A673 (cell line): ENCODE results near the gene FEN1. TPM values are rescaled to one million over a fixed set of nuclear protein-coding genes. Genes with fewer than 3 reads are reported as not detected.

Source experiments
- BruUV-seq: library from RNA; stranded (reverse); fragments of 400-500 nt; replicated peaks from 2 replicates; lab custom pipeline; 2021; lab: Mats Ljungman, UMichigan
- CTCF ChIA-PET: fragments of 300-600 bp; sonication (Branson Sonifier 250); formaldehyde crosslinking; loops from one replicate; lab custom pipeline; 2022; ENCODE audit warnings: antibody characterized with exemption; lab: Charles Lee
- POLR2A ChIA-PET: fragments of 300-600 bp; sonication (Branson Sonifier 250); formaldehyde crosslinking; loops from one replicate; lab custom pipeline; 2022; ENCODE audit warnings: antibody characterized with exemption; ENCODE audit not compliant: low non-redundant PET; lab: Charles Lee
- DNase-seq: peaks from one replicate; pipeline ENCODE4 v3.0.0-alpha.2; 2015; ENCODE audit warnings: low spot score
- H3K27ac ChIP-seq: fragments of 200-600 bp; sonication (generic); 2 replicates; pipeline ENCODE4 v1.5.1; 2016; ENCODE audit warnings: mixed run types, low read depth, mild to moderate bottlenecking, mixed read lengths, antibody characterized with exemption, low read length; ENCODE audit not compliant: poor library complexity, severe bottlenecking
- H3K27me3 ChIP-seq: fragments of 200-600 bp; sonication (generic); replicated peaks from 2 replicates; pipeline ENCODE4 v1.6.1; 2017; ENCODE audit warnings: mixed run types, low read depth, mild to moderate bottlenecking, mixed read lengths, antibody characterized with exemption, low read length; ENCODE audit not compliant: insufficient read depth, poor library complexity
- H3K36me3 ChIP-seq: fragments of 200-600 bp; sonication (generic); 2 replicates; pipeline ENCODE4 v1.6.1; 2016; ENCODE audit warnings: mixed run types, mild to moderate bottlenecking, mixed read lengths, antibody characterized with exemption, low read length; ENCODE audit not compliant: insufficient read depth, poor library complexity, severe bottlenecking
- H3K4me1 ChIP-seq: fragments of 200-600 bp; sonication (generic); 2 replicates; pipeline ENCODE4 v1.6.1; 2017; ENCODE audit warnings: mixed run types, mild to moderate bottlenecking, mixed read lengths, antibody characterized with exemption, low read length; ENCODE audit not compliant: insufficient read depth, poor library complexity, severe bottlenecking
- H3K4me3 ChIP-seq: fragments of 200-600 bp; sonication (generic); 2 replicates; pipeline ENCODE4 v1.5.1; 2016; ENCODE audit warnings: low read depth, mixed run types, mild to moderate bottlenecking, mixed read lengths, low read length; ENCODE audit not compliant: poor library complexity, severe bottlenecking
- H3K9me3 ChIP-seq: fragments of 200-600 bp; sonication (generic); 2 replicates; pipeline ENCODE4 v1.6.1; 2016; ENCODE audit warnings: mixed run types, low read depth, mild to moderate bottlenecking, mixed read lengths, antibody characterized with exemption, low read length; ENCODE audit not compliant: poor library complexity, severe bottlenecking
- EZH2 ChIP-seq: fragments of 200-600 bp; sonication (generic); IDR thresholded peaks from 2 replicates; pipeline ENCODE4 v1.6.1; 2017; ENCODE audit warnings: borderline replicate concordance, low read depth, mild to moderate bottlenecking, mixed read lengths, antibody characterized with exemption, low read length; ENCODE audit not compliant: poor library complexity, severe bottlenecking
- intact Hi-C: fragments of 100-400 bp; cut with micrococcal nuclease; formaldehyde crosslinking; loops from one replicate; pipeline ENCODE4 v1.10.0; 2022; ENCODE audit not compliant: unreplicated experiment
- total RNA-seq: library from RNA; stranded (reverse); gene quantifications from 2 replicates; pipeline ENCODE4 v1.2.3, GENCODE V29; 2021
- TF ChIP-seq, protein P1 (sequence below): fragments of 300-800, 200-600 bp; sonication (generic); conservative IDR thresholded peaks from 2 replicates; pipeline ENCODE4 v1.5.1; 2017; ENCODE audit warnings: low read depth, mild to moderate bottlenecking, antibody characterized with exemption, low read length, moderate library complexity, mixed read lengths

The FEN1 gene
- total RNA-seq, 1 experiment from 2014 or later = 152 TPM

DNA sequence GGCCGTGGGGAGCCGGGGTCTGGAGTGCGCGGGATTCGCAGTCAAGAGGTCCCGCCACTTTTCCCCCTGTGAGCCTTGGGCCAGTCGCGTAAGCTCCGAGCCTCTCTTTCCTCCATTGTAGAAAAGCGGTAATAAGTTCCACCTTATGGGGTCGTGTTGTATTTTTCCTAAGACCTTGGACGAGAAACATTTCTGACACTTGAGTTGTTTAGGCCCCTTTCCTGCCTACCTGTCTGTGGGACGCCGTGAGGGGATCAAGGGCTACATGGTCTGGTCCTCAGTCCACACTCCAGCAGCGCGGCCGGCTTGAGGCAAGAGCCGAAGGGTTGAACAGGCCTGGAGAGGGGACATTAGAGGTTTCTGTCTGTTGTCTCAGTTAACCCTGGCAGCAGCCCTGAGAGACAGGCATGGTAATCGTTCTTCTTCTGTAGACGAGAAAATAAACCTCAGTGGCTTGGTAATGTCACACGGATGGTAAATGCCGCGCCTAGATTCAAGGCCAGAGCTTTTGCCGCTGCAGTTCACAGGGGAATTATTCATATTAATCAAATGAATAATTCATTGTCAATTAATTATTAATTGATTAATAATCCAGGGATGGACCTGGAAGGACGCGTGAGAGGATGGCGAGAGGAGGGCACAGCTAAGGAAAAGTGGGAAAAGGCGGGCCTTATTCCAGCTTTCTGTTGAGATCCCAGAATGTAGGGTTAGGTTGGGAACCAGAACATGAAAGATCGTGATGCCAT, 545 bp downstream of the FEN1 start:
- peak overlapping the region; percentile 100 for H3K4me3 ChIP-seq
- no peak for DNase-seq
- H3K36me3 ChIP-seq = peaks cover 61% of the 10 kb centered on the region
- CTCF ChIA-PET = interaction anchor here (0.6 to 1.2 kb wide), 4 partner anchors 23 to 888 kb away, joined by 3 to 4 read pairs (median 4); partner anchors contain the start of gene FADS1
- no peaks in the 10 kb centered on the region for H3K9me3 ChIP-seq
- BruUV-seq = TSS peak; percentile 45
- intact Hi-C loops = no loop called here
- no peaks in the 10 kb centered on the region for H3K27me3 ChIP-seq
- POLR2A ChIA-PET = no interaction called here
- H3K4me1 ChIP-seq = peaks cover 17% of the 10 kb centered on the region
- TF ChIP-seq EZH2 = no peak
- TF ChIP-seq, protein P1, sequence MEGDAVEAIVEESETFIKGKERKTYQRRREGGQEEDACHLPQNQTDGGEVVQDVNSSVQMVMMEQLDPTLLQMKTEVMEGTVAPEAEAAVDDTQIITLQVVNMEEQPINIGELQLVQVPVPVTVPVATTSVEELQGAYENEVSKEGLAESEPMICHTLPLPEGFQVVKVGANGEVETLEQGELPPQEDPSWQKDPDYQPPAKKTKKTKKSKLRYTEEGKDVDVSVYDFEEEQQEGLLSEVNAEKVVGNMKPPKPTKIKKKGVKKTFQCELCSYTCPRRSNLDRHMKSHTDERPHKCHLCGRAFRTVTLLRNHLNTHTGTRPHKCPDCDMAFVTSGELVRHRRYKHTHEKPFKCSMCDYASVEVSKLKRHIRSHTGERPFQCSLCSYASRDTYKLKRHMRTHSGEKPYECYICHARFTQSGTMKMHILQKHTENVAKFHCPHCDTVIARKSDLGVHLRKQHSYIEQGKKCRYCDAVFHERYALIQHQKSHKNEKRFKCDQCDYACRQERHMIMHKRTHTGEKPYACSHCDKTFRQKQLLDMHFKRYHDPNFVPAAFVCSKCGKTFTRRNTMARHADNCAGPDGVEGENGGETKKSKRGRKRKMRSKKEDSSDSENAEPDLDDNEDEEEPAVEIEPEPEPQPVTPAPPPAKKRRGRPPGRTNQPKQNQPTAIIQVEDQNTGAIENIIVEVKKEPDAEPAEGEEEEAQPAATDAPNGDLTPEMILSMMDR = no peak
- H3K27ac ChIP-seq = peak overlapping the region; percentile 100

DNA sequence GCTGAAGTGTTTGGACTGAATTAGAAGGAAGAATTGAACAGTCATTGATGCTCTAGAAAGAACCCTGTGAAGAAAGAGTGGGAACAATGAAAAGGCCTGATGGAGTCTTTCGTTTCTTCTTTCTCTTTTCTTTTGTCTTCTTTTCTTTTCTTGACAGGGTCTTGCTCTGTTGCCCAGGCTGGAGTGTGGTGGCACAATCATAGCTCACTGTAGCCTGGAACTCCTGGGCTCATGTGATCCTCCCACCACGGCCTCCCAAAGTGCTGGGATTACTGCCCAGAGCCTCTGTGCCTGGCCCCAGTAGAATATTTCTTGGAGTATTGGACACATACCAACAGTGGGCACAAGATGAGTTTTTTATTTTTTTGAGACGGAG, 1.1 kb downstream of the FEN1 start:
- intact Hi-C loops = no loop called here

DNA sequence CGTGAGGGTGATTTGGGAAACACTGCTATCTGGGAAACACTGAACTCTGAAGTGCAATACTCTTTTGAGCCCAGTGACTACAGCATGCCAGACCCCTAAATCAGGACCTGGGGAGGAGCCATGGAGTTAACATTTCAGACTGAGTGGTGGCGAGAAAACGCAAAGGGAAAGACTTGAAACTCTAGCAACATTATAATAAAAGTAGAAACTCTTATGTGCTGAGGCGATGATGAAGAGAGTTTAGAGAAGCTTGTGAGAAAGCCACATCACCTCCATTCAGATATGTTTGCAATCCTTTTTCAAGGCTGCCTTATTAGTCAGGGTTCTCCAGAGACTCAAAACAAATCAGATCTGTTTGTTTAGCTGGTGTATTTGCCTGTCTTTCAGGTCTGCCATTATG, 1.9 kb downstream of the FEN1 start:
- Histone ChIP-seq H3K9me3 (no peaks in the 10 kb centered on the region), H3K27me3 (no peaks in the 10 kb centered on the region), H3K4me3 (peak overlapping the region; percentile 17), H3K27ac (peak overlapping the region; percentile 21), H3K36me3 (peaks cover 61% of the 10 kb centered on the region), H3K4me1 (peaks cover 21% of the 10 kb centered on the region)
- no peak for TF ChIP-seq EZH2
- TF ChIP-seq, protein P1 = no peak
- intact Hi-C loops = no loop called here
- no peak for DNase-seq
- BruUV-seq = no TSS peak
- CTCF ChIA-PET = interaction anchor here (0.6 kb wide), 1 partner anchor 173 kb away, joined by 5 read pairs; the partner anchor contains the start of gene FTH1
- POLR2A ChIA-PET = no interaction called here

More for the DNA sequence above, 1.1 kb downstream of the FEN1 start:
- DNase-seq = peak; percentile 33
- Histone ChIP-seq H3K27me3 (no peaks in the 10 kb centered on the region), H3K27ac (peak overlapping the region; percentile 100), H3K9me3 (no peaks in the 10 kb centered on the region), H3K4me3 (peak overlapping the region; percentile 100), H3K4me1 (peaks cover 21% of the 10 kb centered on the region), H3K36me3 (peaks cover 61% of the 10 kb centered on the region)
- CTCF ChIA-PET = interaction anchor here (1.2 kb wide), 1 partner anchor 23 kb away, joined by 4 read pairs; the partner anchor contains the start of gene FADS1
- BruUV-seq = no TSS peak
- POLR2A ChIA-PET = interaction anchor here (0.6 kb wide), 1 partner anchor 14 kb away, joined by 3 read pairs; no protein-coding TSS in a partner anchor
- TF ChIP-seq, protein P1 = no peak
- TF ChIP-seq EZH2 = no peak
